ENCODE measurements around the gene CCT5. TPM values are rescaled to one million over a fixed set of nuclear protein-coding genes. Genes with fewer than 3 reads are reported as not detected.

CCT5 gene
- total RNA-seq, 1 donor from 2014 or later, result 401 TPM

GRCh38 chr5:10286162-10286861 lies 36.2 kb downstream of the CCT5 start:
- Mint-ChIP-seq H3K4me3 (no peak overlapping the region), H3K9me3 (no peaks in the 10 kb centered on the region), H3K27ac (ENCODE audit: unreplicated experiment) (no peak overlapping the region), H3K4me1 (peaks cover 9% of the 10 kb centered on the region), H3K36me3 (ENCODE audit: low read depth) (peaks cover 14% of the 10 kb centered on the region), H3K27me3 (ENCODE audit: low read depth) (no peaks in the 10 kb centered on the region)
- DNase-seq (ENCODE audit: low read depth, low spot score), result no peak
- TF ChIP-seq CTCF (conservative IDR thresholded peaks at IDR 0.05), result no peak

DNA sequence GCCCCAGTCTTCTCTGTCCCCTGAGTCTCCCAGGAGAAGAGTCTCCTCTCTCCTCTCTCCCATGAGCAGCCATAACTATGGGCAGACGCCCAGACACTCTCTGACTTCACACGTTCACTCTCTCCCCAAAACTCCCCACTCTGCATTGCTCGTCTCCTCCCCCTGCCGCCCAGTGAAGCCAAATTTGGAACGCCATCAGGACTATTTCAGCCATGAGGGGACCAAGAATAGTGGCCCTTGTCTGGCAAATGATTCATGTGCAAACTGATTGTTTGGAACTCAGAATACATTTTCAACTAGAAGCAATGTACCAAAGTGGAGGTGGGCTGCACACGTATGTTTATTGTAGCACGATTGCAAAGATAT lies 36.8 kb downstream of the CCT5 start:
- DNase-seq (ENCODE audit: low read depth, low spot score), result no peak

DNA sequence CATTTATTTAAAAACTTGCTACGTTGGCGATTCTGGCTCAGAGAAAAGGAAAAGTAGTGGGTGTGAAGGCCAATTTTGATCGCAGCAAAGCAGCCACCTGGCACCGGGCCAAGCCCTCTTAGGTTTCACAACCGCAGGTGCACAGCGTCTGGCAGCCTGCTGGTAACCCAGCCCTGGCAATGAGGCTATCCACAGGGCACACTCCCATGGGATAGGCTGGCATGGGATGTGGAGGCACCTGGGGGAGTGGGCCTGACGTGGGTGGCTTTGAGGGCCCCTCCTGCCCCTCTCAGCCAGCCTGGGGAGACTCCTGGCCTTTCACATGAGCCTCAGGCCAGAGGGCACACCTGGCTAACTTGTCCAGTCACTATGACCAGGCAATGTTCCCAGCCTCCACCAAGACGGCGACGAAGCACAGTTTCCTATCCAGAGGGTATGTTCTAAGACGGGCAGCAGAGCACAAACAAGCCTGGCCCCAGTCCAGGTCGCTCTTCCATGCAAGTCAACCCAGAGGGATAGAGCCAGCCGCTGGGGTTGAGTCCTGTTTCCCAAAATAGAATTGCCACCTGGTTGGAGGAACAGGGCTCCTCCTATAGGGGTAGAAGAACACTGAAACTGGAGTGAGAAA lies 38.6 kb downstream of the CCT5 start:
- Mint-ChIP-seq H3K27me3 (ENCODE audit: low read depth) (no peaks in the 10 kb centered on the region), H3K27ac (ENCODE audit: unreplicated experiment) (no peak overlapping the region), H3K4me3 (no peak overlapping the region), H3K9me3 (no peaks in the 10 kb centered on the region), H3K36me3 (ENCODE audit: low read depth) (peaks cover 15% of the 10 kb centered on the region), H3K4me1 (peaks cover 8% of the 10 kb centered on the region)
- no peak for DNase-seq (ENCODE audit: low read depth, low spot score)
- no peak for TF ChIP-seq CTCF (conservative IDR thresholded peaks at IDR 0.05)

More for the DNA sequence above, 36.8 kb downstream of the CCT5 start:
- no peak for TF ChIP-seq CTCF (conservative IDR thresholded peaks at IDR 0.05)
- H3K27me3 Mint-ChIP-seq (ENCODE audit: low read depth), result no peaks in the 10 kb centered on the region
- H3K9me3 Mint-ChIP-seq, result no peaks in the 10 kb centered on the region
- H3K27ac Mint-ChIP-seq (ENCODE audit: unreplicated experiment), result peak overlapping the region; percentile 70
- peaks cover 9% of the 10 kb centered on the region for H3K4me1 Mint-ChIP-seq
- H3K36me3 Mint-ChIP-seq (ENCODE audit: low read depth), result peaks cover 14% of the 10 kb centered on the region
- no peak overlapping the region for H3K4me3 Mint-ChIP-seq

DNA sequence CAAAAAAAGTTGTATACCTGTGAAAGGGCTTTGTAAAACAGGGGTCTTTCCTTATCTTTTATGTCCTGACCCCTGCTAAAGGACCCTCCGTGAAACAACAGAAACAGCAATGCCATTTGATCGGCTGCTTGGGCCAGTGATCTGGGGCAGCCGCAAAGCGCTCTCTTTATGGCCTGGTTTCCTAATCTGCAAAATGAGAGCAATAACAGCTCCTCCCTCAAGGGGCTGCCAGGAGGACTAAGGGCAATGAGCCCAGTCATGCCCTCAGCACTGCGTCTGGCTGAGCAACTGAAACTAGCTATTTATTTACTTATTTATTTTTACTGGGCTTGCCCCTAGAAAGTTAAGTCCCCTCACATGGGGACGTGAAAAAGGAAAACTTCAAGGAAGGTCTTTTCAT lies 39.3 kb downstream of the CCT5 start:
- H3K27me3 Mint-ChIP-seq (ENCODE audit: low read depth), result no peaks in the 10 kb centered on the region
- H3K9me3 Mint-ChIP-seq, result no peaks in the 10 kb centered on the region
- no peak overlapping the region for H3K27ac Mint-ChIP-seq (ENCODE audit: unreplicated experiment)
- H3K4me1 Mint-ChIP-seq, result peaks cover 2% of the 10 kb centered on the region
- no peak for DNase-seq (ENCODE audit: low read depth, low spot score)
- no peak overlapping the region for H3K4me3 Mint-ChIP-seq
- no peak for TF ChIP-seq CTCF (conservative IDR thresholded peaks at IDR 0.05)
- peaks cover 18% of the 10 kb centered on the region for H3K36me3 Mint-ChIP-seq (ENCODE audit: low read depth)

- Mint-ChIP-seq H3K36me3 (ENCODE audit: low read depth) (peaks cover 18% of the 10 kb centered on the region), H3K4me3 (no peak overlapping the region), H3K9me3 (no peaks in the 10 kb centered on the region), H3K27ac (ENCODE audit: unreplicated experiment) (no peak overlapping the region), H3K27me3 (ENCODE audit: low read depth) (no peaks in the 10 kb centered on the region), H3K4me1 (no peaks in the 10 kb centered on the region)
- TF ChIP-seq CTCF (conservative IDR thresholded peaks at IDR 0.05), result no peak
- no peak for DNase-seq (ENCODE audit: low read depth, low spot score)
These were observed 39.9 kb downstream of the CCT5 start for GRCh38 chr5:10289991-10290390.
